ENCODE measurements around the gene ZDHHC20. TPM values are rescaled to one million over a fixed set of nuclear protein-coding genes. Genes with fewer than 3 reads are reported as not detected.

Gene ZDHHC20, protein sequence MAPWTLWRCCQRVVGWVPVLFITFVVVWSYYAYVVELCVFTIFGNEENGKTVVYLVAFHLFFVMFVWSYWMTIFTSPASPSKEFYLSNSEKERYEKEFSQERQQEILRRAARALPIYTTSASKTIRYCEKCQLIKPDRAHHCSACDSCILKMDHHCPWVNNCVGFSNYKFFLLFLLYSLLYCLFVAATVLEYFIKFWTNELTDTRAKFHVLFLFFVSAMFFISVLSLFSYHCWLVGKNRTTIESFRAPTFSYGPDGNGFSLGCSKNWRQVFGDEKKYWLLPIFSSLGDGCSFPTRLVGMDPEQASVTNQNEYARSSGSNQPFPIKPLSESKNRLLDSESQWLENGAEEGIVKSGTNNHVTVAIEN
- polyA plus RNA-seq (ENCODE audit: insufficient read length in 4 of 4), result 10 to 100 TPM; 74.5 to 98.9 (median 91.6) TPM

DNA sequence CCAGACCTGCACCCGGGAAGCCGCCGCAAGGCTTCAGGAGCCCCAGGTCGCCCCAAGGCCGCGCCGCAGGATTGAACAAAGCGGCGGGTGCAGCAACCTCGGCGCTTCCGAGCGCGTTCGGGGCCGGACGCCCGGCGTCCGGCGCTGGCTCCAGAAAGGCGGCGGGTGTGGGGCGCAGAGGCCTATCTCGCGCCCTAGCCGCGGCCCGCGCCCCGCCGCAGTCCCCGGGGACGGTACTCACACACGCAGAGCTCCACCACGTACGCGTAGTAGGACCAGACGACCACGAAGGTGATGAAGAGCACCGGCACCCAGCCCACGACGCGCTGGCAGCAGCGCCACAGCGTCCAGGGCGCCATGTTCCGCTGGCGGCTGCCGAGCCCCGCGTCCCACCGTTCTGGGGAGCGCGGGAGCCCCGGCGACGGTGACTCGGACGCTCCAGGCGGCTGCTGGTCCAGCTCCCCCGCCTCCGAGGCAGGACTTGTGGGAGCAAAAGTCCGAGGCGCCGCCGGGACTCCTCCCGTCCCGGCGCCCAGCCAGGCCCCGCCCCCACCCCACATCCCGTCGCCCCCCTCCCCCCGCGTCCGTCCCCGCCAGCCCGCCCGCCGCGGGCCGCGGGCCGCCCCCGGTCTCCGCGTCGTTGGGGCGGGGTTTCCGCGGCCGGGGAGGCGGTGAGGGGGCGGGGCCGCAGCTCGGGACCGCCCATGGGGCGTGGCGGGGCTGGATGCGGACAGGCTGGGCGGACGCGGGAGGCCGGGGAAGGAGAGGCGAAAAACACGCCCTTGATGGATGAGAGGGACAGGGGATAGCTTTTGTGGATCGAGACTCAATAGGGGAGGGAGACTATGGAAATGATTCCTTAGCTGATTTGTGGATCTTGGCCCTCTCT, at the start of gene ZDHHC20:
ZDHHC20 (minus strand) TSS at position 491 of the 889 bp plus-strand sequence; CDS start at position 359, 132 bp downstream.
- peak; percentile 47 to 77 (median 74) for DNase-seq (ENCODE audit: low read depth in 4 of 4, low spot score in 3 of 4)

DNA sequence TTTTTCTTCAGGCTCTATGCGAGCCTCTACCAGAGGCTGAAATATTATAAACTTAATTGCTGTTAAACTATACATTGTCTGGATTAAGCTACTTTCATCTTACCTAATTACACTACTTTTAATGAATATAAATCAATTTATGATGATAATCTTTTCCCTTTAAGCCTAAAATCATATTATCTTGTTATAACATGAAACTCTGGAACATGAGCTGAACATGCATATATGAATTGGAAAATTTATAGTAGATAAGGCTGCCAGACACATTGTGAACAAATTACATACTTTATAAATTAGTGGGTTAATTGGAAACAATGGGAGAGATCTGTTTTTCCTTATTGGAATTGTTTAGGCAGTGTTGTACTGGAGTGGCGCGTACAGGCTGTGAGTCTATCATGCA, 45.3 kb upstream of the ZDHHC20 start:
- no peak for DNase-seq (ENCODE audit: low read depth in 4 of 4, low spot score in 3 of 4)

DNA sequence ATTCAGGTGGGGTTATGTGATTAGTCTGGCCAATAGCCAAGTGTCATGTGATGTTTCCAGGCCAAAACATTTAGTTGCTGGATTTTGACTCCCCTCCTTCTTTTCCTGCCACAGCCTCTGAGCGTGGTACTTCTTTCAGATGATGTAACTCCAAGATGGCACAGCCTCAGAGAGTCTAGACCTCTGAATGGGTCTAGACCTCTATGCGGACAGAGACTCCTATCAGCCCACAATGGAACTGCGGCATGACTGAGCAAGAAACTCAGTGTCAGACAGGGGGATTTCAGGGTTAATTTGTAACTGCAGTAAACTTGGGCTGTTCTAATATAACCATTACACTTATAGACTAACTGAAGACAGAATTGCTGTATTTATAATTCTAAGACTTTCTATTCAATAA, 42.6 kb upstream of the ZDHHC20 start:
- DNase-seq (ENCODE audit: low read depth in 4 of 4, low spot score in 3 of 4), result no peak

DNA sequence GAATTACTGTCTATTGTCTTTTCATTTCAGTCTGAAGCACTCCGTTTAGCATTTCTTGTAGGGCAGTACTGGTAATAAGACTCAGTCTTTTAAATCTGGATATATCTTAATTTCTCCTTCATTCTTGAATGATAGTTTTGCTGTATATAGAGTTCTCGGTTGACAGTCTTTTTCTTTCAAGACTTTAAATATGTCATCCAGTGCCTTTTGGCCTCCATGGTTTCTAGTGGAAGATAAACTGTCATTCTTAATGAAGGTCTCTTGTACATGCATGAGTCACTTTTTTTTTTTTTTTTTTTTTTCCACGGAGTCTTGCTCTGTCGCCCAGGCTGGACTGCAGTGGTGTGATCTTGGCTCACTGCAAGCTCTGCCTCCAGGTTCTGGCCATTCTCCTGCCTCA, 27.2 kb upstream of the ZDHHC20 start:
- no peak for DNase-seq (ENCODE audit: low read depth in 4 of 4, low spot score in 3 of 4)

DNA sequence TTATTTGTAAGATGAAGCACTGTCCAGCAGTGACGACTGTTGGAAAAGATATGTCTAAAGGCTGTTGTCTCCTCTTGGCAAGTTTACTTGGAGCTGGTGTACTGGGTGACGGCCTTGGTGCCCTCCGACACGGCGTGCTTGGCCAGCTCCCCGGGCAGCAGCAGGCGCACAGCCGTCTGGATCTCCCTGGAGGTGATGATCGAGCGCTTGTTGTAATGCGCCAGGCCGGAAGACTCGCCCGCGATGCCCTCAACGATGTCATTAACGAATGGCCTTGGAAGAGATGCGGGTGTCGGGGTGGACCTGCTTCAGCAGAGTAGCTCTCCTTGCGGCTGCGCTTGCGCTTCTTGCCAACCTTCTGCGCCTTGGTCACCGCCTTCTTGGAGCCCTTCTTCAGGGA, 24.6 kb upstream of the ZDHHC20 start:
- no peak for DNase-seq (ENCODE audit: low read depth in 4 of 4, low spot score in 3 of 4)

DNA sequence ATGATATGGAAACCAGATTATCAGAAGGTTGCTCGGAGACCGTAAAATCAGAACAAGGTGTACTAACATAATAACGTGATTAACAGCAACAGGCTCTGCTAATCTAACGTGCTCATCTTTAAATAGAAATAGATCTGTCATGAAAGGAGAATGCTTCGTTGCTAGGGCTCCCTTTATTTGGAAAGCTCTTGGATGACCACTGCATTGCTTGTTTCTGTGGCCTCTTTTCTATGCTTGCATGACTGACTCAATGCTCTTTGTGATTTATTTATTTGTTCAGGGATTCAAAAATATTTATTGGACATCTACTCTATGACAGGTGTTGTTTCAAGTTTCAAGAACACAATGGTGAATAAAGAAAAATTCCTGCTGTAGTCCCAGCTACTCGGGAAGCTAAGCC, 22.3 kb upstream of the ZDHHC20 start:
- DNase-seq (ENCODE audit: low read depth in 4 of 4, low spot score in 3 of 4), result no peak

DNA sequence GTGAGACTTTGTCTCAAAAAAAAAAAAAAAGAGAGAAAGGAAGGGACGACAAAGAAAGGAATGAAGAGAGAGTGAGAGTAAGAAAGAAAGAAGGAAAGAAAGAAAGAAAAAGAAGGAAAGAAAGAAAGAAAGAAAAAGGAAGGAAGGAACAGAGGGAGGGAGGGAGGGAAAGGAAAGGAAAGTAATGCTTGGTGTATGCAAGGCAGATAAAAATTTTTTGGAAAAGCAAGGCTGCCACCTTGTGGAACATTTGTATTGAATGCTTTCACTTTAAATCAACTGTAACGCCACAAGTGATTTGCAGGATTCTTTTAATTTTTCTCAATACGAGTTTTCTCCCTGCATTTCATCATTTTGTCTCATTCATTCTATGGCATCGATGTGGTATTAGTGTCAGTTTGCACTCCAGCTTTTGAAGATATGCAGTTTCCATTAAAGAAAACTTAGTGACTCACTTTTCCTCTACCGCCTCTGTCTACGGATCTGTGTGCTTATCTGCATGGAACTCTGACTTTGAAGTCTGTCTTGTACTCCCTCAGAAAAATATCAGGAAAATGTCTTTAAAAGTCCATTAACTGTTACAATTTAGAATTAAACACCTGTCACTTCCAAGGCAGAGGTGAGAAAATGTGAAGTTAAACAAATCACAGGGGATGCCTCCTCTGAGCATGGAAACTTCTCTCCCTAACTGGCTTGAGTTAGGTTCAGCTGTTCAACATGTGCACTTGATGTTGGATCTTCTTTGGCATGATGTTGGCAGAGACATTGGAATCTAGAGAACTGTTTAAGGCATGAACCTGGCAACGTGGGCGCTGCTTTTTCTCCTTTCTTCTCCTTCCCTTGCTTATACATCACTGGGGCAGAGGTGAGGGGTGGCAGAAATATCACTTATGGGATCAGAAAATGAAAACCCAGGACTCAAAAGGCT, 20.0 kb upstream of the ZDHHC20 start:
- DNase-seq (ENCODE audit: low read depth in 4 of 4, low spot score in 3 of 4), result peak in 3 of 4 donors; percentile 58 to 75 (median 59)

DNA sequence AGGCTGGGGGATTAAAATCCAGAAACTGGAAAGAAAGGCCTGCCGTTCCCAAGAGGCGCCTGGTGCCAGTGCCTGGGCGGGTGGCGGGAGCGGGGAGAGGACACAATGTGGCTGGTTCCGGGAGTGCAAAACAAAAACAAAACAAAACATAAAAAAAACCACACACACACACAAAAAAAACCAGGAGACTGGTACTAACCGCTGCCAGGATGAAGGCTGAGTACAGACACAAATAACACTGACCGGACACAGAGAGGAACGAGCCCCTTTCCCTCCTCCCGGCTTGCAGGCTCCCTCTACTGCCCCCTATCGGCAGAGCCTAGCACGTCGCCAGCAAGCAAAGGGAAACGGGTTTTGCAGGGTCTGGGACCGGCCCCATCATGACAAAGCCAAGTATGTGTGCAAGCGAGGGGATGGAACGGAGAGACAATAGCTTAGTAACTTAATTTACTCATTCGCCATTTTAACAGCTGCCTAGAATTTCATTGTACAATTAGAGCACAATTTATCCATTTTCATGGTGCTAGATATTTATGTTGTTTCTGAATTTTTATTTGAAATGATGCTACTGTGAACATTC, 17.9 kb upstream of the ZDHHC20 start:
- DNase-seq (ENCODE audit: low read depth in 4 of 4, low spot score in 3 of 4), result peak; percentile 64 to 80 (median 70)

DNA sequence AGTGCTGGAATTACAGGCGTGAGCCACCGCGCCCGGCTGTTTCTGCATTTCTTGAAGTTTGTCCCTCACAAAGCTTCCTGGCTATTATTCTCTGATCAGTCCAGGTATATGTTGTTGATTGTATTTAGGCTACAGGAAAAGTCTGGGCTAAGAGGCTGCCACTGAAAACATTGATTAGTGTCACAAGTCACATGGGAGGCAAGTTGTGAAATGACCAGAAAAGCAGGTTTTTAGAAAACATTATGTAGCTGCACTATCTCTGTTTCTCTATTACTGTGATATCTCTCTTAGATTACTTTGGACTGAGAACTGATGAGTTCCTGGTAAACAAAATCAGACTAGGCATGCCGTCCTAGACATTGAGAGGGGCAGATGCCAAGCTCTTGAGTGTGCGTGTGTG, 16.0 kb upstream of the ZDHHC20 start:
- DNase-seq (ENCODE audit: low read depth in 4 of 4, low spot score in 3 of 4), result no peak

DNA sequence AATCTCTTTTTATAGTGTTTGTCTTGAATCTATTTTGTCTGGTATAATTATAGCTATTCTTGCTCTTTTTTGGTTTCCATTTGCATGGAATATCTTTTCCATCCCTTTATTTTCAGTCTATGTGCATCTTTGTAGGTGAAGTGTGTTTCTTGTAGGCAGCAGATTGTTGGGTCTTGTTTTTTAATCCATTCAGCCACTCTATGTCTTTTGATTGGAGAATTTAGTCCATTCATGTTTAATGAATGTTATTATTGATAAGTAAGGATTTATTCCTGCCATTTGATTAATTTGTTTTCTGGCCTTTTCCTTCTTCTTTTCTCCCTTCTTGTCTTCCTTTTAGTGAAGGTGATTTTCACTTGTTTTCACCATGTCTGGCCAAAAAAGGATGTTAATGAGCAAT, 11.7 kb upstream of the ZDHHC20 start:
- no peak for DNase-seq (ENCODE audit: low read depth in 4 of 4, low spot score in 3 of 4)

DNA sequence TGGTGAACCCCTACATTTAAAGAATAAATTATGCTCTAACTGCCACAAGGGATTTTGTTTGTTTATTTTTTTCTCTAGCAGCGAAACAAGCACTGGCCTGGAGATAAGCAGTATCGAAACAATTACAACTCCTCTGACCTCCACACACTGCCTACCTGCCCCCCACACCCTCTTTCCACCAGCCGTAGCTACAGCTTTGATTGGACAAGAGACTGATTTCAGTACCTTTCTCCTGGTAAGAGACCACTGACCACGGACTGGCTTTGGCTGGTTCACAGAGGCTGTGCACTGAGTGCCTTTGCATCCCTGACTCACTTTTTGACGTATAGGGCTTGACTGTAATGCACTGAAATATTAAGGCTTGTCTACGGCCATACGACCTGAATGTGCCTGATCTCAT, 7.4 kb upstream of the ZDHHC20 start:
- DNase-seq (ENCODE audit: low read depth in 4 of 4, low spot score in 3 of 4), result no peak

DNA sequence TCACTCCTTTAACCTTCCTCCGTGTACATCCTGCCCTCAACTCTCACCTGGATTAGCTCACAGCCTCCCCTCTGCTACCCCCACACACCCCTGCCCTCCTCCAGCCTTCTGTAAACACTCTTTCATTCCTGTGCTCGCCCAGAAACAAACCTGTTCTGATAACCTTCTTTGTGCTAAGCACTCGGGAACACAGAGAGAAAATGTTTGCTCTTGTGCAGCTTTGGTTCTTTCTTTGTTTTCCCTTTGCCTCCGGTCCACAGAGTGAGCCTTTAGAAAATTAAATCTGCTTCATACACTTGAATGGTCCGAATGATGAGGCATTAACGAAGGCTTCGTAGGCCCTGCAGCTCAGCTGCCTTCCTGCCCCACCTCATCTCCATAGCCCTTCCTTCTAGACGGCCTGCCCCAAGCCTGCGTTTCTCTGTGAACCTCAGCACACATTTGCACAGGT, 6.6 kb upstream of the ZDHHC20 start:
- no peak for DNase-seq (ENCODE audit: low read depth in 4 of 4, low spot score in 3 of 4)

DNA sequence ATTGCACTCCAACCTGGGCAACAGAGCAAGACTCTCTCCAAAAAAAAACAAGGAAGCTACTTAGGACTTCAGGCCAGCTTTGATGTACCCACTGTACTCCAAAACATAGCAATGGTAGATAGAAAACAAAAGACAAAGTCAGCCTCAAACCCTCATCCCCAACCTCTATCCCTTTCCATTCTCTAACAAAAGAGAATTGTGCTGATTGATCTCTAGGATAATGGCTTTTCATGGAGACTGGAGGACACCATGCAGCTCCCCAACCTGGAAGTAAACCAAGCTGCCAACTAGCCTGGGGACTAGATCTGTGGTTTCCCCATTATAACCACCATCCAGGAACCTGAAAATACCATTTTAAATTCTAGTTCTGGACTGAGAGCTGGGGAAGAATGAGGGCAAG, 4.3 kb upstream of the ZDHHC20 start:
- no peak for DNase-seq (ENCODE audit: low read depth in 4 of 4, low spot score in 3 of 4)

DNA sequence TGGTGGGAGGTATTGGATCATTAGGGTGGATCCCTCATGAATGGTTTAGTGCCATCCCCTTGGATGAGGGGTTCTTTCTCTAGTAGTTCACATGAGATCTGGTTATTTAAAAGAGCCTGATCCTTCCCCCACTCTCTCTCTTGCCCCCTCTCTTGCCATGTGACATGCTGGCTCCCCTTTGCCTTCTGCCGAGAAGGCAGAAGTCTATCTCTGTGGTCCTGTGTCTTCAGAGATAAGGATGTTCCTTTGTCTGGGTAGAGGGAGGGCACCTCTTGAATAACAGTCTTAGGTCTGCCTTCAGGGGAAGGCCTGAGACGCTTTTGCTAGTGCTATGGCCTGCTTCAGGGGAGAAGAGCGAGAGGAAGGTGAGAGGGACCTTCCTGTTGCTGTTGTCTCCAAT, 2.0 kb upstream of the ZDHHC20 start:
- DNase-seq (ENCODE audit: low read depth in 4 of 4, low spot score in 3 of 4), result no peak

DNA sequence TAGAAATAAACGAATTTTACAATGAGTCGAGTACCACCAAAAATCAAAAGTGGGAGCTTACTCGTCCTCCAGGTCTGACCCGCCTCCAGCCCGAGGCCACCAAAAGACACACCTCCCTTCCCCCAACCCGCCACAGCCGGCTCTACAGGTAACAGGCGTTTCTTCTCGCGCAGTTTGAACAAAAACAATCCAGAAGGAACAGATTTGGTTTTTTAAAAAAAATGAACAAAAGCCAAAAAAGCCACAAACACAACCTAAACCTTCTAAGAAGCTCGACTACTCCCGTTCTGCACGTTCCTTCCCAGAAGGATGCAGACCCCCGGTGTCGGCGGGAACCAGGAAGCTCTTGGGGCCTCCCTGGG, 671 bp downstream of the ZDHHC20 start:
- DNase-seq (ENCODE audit: low read depth in 4 of 4, low spot score in 3 of 4), result peak in 2 of 4 donors; percentile 31 to 36

DNA sequence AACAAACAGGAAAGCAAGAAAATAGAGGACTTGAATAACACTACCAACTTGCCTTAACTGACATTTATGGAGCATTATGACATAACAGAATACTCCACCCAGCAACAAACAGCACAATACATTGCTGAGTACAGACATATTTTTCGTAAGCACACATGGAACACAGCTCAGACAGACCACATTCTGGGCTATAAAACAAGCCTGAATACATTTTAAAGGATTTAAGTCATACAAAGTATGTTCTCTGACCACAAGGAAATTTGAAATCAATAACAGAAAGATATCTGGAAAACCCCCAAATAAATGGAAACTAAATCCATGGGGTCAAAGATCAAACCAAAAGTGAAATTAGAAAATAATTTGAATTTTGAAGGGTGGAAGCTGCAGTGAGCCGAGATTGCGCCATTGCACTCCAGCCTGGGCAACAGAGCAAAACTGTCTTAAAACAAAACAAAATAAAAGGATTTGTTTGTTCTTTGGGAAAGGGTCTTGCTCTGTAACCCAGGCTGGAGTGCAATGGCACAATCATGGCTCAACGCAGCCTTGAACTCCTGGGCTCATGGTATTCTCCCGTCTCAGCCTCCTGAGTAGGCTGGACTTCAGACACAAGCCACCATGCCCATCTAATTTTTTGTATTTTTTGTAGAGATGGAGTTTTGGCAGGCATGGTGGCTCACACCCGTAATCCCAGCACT, 5.6 kb downstream of the ZDHHC20 start:
- DNase-seq (ENCODE audit: low read depth in 4 of 4, low spot score in 3 of 4), result no peak

DNA sequence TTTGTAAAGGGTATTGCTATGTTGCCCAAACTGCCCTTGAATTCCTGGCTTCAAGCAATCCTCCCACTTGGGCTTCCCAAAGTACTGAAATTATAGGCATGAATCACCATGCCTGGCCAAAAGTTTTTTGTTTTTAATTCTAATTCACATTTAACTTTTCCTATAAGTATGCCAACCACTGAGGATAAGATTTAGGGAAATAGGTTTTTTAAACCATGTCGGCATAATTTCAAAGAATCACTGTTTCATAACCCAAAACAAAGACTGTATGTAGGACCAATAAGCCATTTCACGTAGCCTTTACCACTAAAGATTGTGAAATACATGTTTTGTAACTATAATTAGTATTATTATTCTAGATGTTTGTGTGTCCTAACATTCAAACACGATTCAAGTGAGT, 8.2 kb downstream of the ZDHHC20 start:
- DNase-seq (ENCODE audit: low read depth in 4 of 4, low spot score in 3 of 4), result no peak

DNA sequence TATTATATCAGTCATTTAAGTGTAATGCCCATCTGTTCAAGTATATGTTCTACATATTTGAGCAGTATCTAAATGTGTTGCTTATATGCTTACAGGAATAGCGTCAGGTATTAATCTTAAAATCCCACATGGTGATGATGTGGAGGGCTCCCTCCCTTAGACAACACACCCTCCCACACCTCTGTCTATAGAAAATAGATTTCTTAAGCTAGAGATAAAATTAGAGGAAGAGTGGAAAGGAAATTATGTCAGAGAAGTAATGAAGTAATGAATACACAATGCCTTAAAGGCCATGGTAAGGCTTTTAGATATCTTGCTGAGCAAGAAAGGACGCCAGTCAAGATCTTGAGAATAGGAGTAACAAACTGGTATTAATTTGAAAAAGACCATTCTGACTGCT, 12.4 kb downstream of the ZDHHC20 start:
- no peak for DNase-seq (ENCODE audit: low read depth in 4 of 4, low spot score in 3 of 4)

DNA sequence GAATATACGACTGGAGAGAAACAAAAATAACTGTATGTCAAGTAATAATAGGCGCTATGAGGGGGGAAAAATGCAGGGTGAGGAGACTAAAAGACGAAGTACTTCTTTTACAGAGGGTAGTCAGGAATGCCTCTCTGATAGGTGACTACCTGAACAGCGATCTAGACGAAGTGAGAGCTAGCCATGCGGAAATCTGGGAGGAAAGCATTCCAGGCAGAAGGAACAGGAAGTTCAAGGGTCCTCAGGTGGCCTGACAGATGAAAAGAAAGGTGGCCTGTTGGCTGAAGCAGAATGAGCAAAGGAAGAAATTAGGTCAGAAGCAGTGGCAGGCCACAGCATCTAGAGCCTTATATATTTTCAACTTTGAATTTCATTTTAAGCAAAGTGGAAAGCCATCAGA, 13.3 kb downstream of the ZDHHC20 start:
- DNase-seq (ENCODE audit: low read depth in 4 of 4, low spot score in 3 of 4), result no peak

DNA sequence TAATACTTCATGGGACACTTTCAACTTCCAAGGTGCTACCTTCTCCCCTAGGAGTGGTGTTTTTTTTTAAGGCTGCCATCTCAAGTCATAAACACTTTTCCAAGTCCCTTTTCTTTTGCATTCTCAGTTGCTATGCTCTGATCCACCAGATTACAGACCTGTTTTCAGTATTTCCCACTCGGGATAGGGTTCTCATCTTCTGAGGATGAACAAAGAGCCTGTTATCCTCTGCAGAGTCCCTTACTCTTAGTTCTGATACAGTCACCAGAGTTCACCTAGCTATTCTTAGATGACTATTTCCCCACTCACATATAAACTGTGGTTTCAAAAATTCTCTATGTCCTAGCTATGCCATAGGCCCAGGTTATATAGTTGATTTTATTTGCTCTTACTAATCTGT, 15.9 kb downstream of the ZDHHC20 start:
- DNase-seq (ENCODE audit: low read depth in 4 of 4, low spot score in 3 of 4), result no peak

Data from left renal pelvis (tissue), 4 donors.